Lower lobe of right lung (tissue), 2 donors: Measurements from ENCODE around the gene INHBB. TPM values are rescaled to one million over a fixed set of nuclear protein-coding genes. Genes with fewer than 3 reads are reported as not detected.

Source experiments
- ATAC-seq, 2 donors: fragments of 200-7000 bp; cut with Tn5 transposase; one replicate each; pipeline ENCODE4 v1.9.1; 2020 to 2022; ENCODE audit warnings: mild to moderate bottlenecking in 2 of 2, moderate library complexity in 2 of 2
- DNase-seq: peaks from one replicate; pipeline ENCODE4 v3.0.0-alpha.2; 2020
- H3K27ac ChIP-seq: fragments of 200-600 bp; one replicate; pipeline ENCODE4 v1.8.0; 2022
- H3K27me3 ChIP-seq: fragments of 200-600 bp; one replicate; pipeline ENCODE4 v1.8.0; 2022; ENCODE audit warnings: low read depth
- H3K36me3 ChIP-seq: fragments of 200-600 bp; one replicate; pipeline ENCODE4 v1.8.0; 2022; ENCODE audit warnings: mild to moderate bottlenecking
- H3K4me1 ChIP-seq: fragments of 200-600 bp; one replicate; pipeline ENCODE4 v1.8.0; 2022
- H3K4me3 ChIP-seq: fragments of 200-600 bp; one replicate; pipeline ENCODE4 v1.8.0; 2022; ENCODE audit warnings: mild to moderate bottlenecking
- H3K9me3 ChIP-seq: fragments of 200-600 bp; one replicate; pipeline ENCODE4 v1.8.0; 2022
- intact Hi-C: fragments of 100-400 bp; cut with DNase I; formaldehyde crosslinking; loops from one replicate; pipeline ENCODE4 v1.11.0; 2022
- total RNA-seq: library from RNA; stranded (reverse); fragmentation: NEBNext Ultra II Directional; extraction: Animal tissue kit (Norgen Biotek cat#: 25700); gene quantifications from one replicate; pipeline ENCODE4 v1.2.1, GENCODE V29; 2021
- TF ChIP-seq, protein P1 (sequence below): fragments of 200-600 bp; IDR thresholded peaks from one replicate; pipeline ENCODE4 v1.8.0; 2022; ENCODE audit warnings: antibody characterized with exemption, mild to moderate bottlenecking
- donor health status: DM: no; HTN: yes; CAD: no; lungs with severe emphysema.

Gene INHBB
- total RNA-seq, 1 donor from 2014 or later, result 5.2 TPM

GRCh38 chr2:120391911-120392665 lies 46.2 kb downstream of the INHBB start:
- TF ChIP-seq, protein P1, sequence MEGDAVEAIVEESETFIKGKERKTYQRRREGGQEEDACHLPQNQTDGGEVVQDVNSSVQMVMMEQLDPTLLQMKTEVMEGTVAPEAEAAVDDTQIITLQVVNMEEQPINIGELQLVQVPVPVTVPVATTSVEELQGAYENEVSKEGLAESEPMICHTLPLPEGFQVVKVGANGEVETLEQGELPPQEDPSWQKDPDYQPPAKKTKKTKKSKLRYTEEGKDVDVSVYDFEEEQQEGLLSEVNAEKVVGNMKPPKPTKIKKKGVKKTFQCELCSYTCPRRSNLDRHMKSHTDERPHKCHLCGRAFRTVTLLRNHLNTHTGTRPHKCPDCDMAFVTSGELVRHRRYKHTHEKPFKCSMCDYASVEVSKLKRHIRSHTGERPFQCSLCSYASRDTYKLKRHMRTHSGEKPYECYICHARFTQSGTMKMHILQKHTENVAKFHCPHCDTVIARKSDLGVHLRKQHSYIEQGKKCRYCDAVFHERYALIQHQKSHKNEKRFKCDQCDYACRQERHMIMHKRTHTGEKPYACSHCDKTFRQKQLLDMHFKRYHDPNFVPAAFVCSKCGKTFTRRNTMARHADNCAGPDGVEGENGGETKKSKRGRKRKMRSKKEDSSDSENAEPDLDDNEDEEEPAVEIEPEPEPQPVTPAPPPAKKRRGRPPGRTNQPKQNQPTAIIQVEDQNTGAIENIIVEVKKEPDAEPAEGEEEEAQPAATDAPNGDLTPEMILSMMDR, result no peak
- ATAC-seq, result no peak
- intact Hi-C loops, result no loop called here
- H3K9me3 ChIP-seq, result no peaks in the 10 kb centered on the region
- no peaks in the 10 kb centered on the region for H3K4me1 ChIP-seq
- peaks cover 16% of the 10 kb centered on the region for H3K27me3 ChIP-seq
- H3K27ac ChIP-seq, result no peak overlapping the region
- H3K36me3 ChIP-seq, result no peaks in the 10 kb centered on the region
- DNase-seq, result no peak
- H3K4me3 ChIP-seq, result no peak overlapping the region

DNA sequence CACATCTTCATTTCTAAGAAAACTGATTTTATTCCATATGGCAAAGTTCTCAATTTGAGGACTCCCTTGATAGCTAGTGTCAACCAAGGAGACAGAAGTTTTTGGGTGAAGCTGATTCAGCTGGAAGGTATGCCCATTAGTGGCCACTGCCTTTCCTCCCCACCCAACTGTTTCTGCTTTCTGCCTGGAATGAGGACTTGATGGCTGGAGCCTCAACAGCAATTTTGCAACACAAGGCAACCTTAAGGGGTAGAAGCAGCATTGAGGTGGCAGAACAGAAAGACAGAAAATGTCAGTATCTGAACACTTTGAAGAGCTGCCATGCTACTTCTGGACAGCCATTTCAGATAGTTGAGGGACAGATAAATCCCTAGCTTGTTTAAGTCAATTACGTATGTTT lies 47.0 kb downstream of the INHBB start:
- Histone ChIP-seq H3K4me1 (no peaks in the 10 kb centered on the region), H3K36me3 (no peaks in the 10 kb centered on the region), H3K9me3 (no peaks in the 10 kb centered on the region), H3K27ac (no peak overlapping the region), H3K4me3 (no peak overlapping the region), H3K27me3 (peaks cover 16% of the 10 kb centered on the region)
- TF ChIP-seq, protein P1, result no peak
- DNase-seq, result no peak
- intact Hi-C loops, result no loop called here
- ATAC-seq, result no peak

- TF ChIP-seq, protein P1, result no peak
- DNase-seq (no peak), ATAC-seq (no peak)
- no peaks in the 10 kb centered on the region for H3K36me3 ChIP-seq
- intact Hi-C loops, result no loop called here
- H3K4me3 ChIP-seq, result no peak overlapping the region
- H3K9me3 ChIP-seq, result no peaks in the 10 kb centered on the region
- peaks cover 16% of the 10 kb centered on the region for H3K27me3 ChIP-seq
- H3K4me1 ChIP-seq, result no peaks in the 10 kb centered on the region
- no peak overlapping the region for H3K27ac ChIP-seq
Observed at GRCh38 chr2:120393456-120393855, 47.5 kb downstream of the INHBB start.

DNA sequence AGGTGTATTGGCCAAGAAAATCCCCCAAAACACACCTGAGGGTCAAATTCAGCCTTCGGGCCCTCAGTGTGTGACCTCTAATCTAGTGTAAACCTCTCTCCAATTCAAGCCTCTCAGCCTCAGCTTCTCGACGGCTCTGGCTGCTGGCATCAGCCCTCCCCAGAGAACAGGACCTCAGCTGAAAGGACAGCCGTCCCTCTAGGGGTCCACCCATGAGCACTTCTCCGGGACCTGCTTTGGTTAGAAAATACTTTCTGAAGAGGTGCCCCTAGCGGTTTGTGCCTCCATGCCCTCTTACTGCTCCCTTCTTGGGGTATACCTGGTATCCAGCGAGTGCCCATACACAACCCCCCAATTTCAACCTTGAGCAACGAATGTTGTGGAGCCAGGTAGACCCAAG lies 48.8 kb downstream of the INHBB start:
- intact Hi-C loops, result no loop called here
- no peak for ATAC-seq
- TF ChIP-seq, protein P1, result no peak
- Histone ChIP-seq H3K4me3 (no peak overlapping the region), H3K36me3 (no peaks in the 10 kb centered on the region), H3K9me3 (no peaks in the 10 kb centered on the region), H3K4me1 (no peaks in the 10 kb centered on the region), H3K27me3 (peaks cover 13% of the 10 kb centered on the region), H3K27ac (no peak overlapping the region)
- DNase-seq, result no peak

DNA sequence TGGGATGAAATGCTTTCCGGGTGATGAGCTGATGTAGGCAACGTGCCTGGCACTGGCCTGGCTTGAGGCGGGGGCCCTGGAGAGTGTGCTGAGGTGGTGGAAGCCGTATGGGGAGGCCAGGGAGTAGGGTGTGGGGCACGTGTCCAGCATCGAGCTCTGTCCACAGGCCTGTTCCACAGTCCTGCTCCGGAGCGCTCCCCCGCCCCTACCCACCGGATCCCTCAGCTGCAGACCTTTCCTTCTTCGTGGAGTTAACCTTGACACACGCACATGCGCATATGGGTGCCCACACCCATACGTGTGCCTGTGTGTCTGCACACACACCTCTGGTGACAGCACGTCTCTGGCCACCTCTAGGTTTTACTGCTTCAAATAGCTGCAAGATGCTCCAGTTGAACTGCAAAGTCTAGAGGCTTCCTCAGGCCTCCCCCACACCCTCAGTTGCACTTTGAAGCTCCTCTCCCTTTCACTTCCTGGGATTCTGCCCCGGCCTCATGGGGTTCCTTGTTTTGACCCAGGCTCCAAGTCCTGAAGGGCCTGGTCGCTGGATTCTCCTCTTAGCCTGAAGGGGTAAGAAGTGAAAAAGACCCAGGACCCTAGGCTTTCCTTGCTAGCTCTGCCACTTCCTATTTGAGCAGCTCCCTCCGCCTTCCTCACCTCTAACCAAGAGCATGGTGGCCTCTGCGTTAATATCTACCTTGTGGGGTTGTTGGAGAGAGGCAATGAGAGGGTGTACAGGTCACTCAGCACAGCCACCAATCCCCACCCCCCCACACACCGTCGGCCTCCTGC lies 49.5 kb downstream of the INHBB start:
- intact Hi-C loops, result no loop called here
- ATAC-seq, result no peak
- DNase-seq, result no peak
- Histone ChIP-seq H3K4me3 (no peak overlapping the region), H3K36me3 (no peaks in the 10 kb centered on the region), H3K4me1 (no peaks in the 10 kb centered on the region), H3K9me3 (no peaks in the 10 kb centered on the region), H3K27ac (no peak overlapping the region), H3K27me3 (peaks cover 13% of the 10 kb centered on the region)
- TF ChIP-seq, protein P1, result no peak
